Stimulated activated CD8-positive, alpha-beta memory T cell treated with anti-CD3 and anti-CD28 coated beads, Interleukin-7, amount 100 ng/mL, for 1 hour (primary cell): ENCODE measurements around the gene RAB8A.
A peak's percentile ranks its signal among the peaks of the same experiment; 100 is the strongest.

ENCODE experiments used
- DNase-seq, 2 donors: peaks; one replicate each; pipeline ENCODE4 v3.0.0-alpha.2; 2020; ENCODE audit warnings: low read depth in 2 of 2

The RAB8A gene

GRCh38 chr19:16111160-16111908 lies at the start of gene RAB8A:
Gene RAB8A (plus strand): TSS chr19:16111889. CDS start chr19:16111902, 13 bp downstream.
- peak; percentile 99 to 100 for DNase-seq

GRCh38 chr19:16061943-16062342 lies 49.7 kb upstream of the RAB8A start:
- no peak for DNase-seq

- DNase-seq, result peak; percentile 41 to 44
These were observed 48.9 kb upstream of the RAB8A start for GRCh38 chr19:16062789-16063188.

- no peak for DNase-seq
These were observed 47.3 kb upstream of the RAB8A start for GRCh38 chr19:16064209-16064889.

GRCh38 chr19:16066611-16067104 lies 45.0 kb upstream of the RAB8A start:
- no peak for DNase-seq

- no peak for DNase-seq
These were observed 44.3 kb upstream of the RAB8A start for GRCh38 chr19:16067205-16067938.

GRCh38 chr19:16068696-16069259 lies 42.9 kb upstream of the RAB8A start:
- DNase-seq, result no peak

- DNase-seq, result no peak
These were observed 41.8 kb upstream of the RAB8A start for GRCh38 chr19:16069813-16070365.

- peak; percentile 54 to 64 for DNase-seq
These were observed 41.2 kb upstream of the RAB8A start for GRCh38 chr19:16070366-16070990.

GRCh38 chr19:16071072-16071691 lies 40.5 kb upstream of the RAB8A start:
- DNase-seq, result no peak

- DNase-seq, result no peak
These were observed 38.2 kb upstream of the RAB8A start for GRCh38 chr19:16073481-16073880.

- DNase-seq, result no peak
These were observed 37.7 kb upstream of the RAB8A start for GRCh38 chr19:16073988-16074387.

GRCh38 chr19:16074488-16075365 lies 37.0 kb upstream of the RAB8A start:
- no peak for DNase-seq

- no peak for DNase-seq
These were observed 36.1 kb upstream of the RAB8A start for GRCh38 chr19:16075430-16076153.

- peak; percentile 56 to 72 for DNase-seq
These were observed 35.3 kb upstream of the RAB8A start, which contains the start of gene TPM4 for GRCh38 chr19:16076154-16076957. Gene TPM4 (plus strand): TSS chr19:16076495. CDS start chr19:16076566, 71 bp downstream.

GRCh38 chr19:16076958-16077611 lies 34.6 kb upstream of the RAB8A start:
- no peak for DNase-seq

- no peak for DNase-seq
These were observed 33.5 kb upstream of the RAB8A start for GRCh38 chr19:16077984-16078758.
